CD4-positive, alpha-beta T cell treated with Interleukin-17A for 4 hours (primary cell): ENCODE measurements around the gene PXMP4.

ENCODE experiments used
- DNase-seq: peaks from one replicate; pipeline ENCODE4 v3.0.0-alpha.2; 2020; ENCODE audit warnings: mixed read lengths

Gene PXMP4

GRCh38 chr20:33719989-33720709 lies at the start of gene PXMP4:
Gene PXMP4 (minus strand): TSS chr20:33720310. CDS start chr20:33720207, 103 bp downstream.
- peak; percentile 88 for DNase-seq

GRCh38 chr20:33769043-33769442 lies 48.9 kb upstream of the PXMP4 start:
- no peak for DNase-seq

- DNase-seq, result no peak
These were observed 47.6 kb upstream of the PXMP4 start for GRCh38 chr20:33767777-33768138.

GRCh38 chr20:33766686-33767085 lies 46.6 kb upstream of the PXMP4 start:
- no peak for DNase-seq

GRCh38 chr20:33765592-33765991 lies 45.5 kb upstream of the PXMP4 start:
- DNase-seq, result no peak

GRCh38 chr20:33765099-33765498 lies 45.0 kb upstream of the PXMP4 start:
- no peak for DNase-seq

GRCh38 chr20:33761698-33762250 lies 41.7 kb upstream of the PXMP4 start:
- no peak for DNase-seq

GRCh38 chr20:33757458-33757857 lies 37.3 kb upstream of the PXMP4 start:
- no peak for DNase-seq

- DNase-seq, result no peak
These were observed 36.9 kb upstream of the PXMP4 start for GRCh38 chr20:33757046-33757445.

GRCh38 chr20:33755936-33756490 lies 35.9 kb upstream of the PXMP4 start:
- DNase-seq, result peak; percentile 15

- DNase-seq, result no peak
These were observed 33.7 kb upstream of the PXMP4 start for GRCh38 chr20:33753763-33754162.

GRCh38 chr20:33753143-33753542 lies 33.0 kb upstream of the PXMP4 start:
- no peak for DNase-seq

- no peak for DNase-seq
These were observed 31.7 kb upstream of the PXMP4 start for GRCh38 chr20:33751775-33752174.

GRCh38 chr20:33746325-33746998 lies 26.4 kb upstream of the PXMP4 start:
- no peak for DNase-seq

- no peak for DNase-seq
These were observed 24.8 kb upstream of the PXMP4 start for GRCh38 chr20:33744773-33745385.

GRCh38 chr20:33744181-33744580 lies 24.1 kb upstream of the PXMP4 start:
- DNase-seq, result no peak

- DNase-seq, result no peak
These were observed 20.1 kb upstream of the PXMP4 start for GRCh38 chr20:33740189-33740588.

GRCh38 chr20:33739493-33739892 lies 19.4 kb upstream of the PXMP4 start:
- DNase-seq, result no peak

GRCh38 chr20:33736962-33737361 lies 16.9 kb upstream of the PXMP4 start:
- DNase-seq, result no peak

- DNase-seq, result peak; percentile 7
These were observed 13.8 kb upstream of the PXMP4 start for GRCh38 chr20:33733654-33734576.

- peak; percentile 88 for DNase-seq
These were observed 12.3 kb upstream of the PXMP4 start for GRCh38 chr20:33732166-33732970.
